ENCODE data around the gene GK2.

The GK2 gene

DNA sequence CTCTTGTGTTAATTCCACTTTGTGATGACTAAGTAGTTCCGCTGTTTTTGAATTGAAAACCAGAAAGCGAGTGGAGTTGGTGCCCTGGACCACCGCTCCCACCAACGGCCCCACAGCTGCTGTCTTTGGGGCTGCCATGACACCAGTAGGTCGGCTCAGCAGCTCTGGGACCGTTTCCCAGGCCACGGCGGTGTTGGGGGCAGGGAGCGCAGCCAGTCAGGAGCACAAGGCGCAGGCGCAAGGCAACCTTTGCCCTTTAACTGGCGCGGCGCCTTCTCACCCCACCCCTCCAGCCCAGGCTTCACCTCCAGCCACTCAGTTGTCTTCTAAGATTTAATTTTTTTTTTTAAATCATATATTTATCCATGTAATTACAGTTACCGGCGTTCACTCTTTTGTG lies at the start of gene GK2:
Gene GK2, minus strand, starts transcription at position 166 of the 400 bp plus-strand sequence. Its CDS starts 28 bp downstream, at position 138.
- no peak for DNase-seq

DNA sequence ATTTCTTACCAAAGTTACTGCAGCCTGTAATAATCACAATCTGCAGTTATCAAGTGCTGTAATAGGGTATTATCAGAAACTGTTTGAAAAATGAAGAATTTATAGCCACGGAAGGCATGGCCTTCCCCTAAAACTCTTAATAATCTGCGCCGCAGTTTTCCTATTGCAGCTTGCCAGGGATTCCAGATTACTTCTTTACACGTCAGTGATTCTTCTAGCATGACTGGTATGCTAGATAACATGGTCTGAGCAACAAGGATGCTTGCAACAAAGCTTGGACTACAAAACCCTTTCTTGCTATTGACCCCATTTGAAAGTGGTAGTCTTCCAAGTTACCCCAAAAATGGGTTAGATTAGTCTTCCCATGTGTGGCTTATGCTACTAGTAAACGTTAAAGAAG lies 47.2 kb upstream of the GK2 start:
- DNase-seq: no peak

DNA sequence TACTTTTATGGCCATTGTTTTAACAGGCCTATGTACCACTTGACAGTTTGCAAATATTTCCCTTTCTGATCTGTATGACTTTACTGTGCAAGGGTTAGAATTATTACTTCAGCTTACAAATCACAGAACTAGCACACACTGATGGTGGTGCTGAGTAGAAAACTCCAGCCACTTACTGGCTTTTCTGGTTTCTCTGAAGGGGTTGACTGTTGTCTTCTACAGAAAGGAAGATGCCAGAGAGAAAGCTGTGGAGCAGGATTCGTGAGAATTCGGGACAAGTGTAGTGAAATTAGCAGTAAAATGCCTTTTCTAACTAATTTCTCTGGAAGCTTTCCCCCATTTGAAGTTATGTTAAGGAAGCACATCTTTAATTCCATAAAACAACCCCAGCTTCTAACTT lies 46.6 kb upstream of the GK2 start:
- no peak for DNase-seq

DNA sequence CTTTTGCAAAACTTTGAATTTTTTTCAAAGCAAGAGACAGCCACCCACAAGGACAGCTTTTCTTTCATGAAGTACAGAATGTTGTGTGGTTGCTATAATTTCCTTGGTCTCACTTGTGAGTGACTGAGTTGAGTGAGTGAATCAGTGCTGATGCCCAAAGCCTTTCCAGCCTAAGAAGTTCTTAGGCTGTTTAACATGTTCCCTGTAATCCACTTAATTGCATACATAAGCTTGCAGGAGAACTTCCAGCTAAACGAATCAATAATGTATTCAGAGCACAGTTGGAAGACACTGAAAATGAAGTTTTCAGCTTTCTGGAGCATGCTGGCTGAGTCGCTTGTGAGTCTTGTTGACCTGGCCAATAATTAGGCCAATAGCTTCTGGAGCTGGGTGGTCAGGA lies 42.0 kb upstream of the GK2 start:
- no peak for DNase-seq

DNA sequence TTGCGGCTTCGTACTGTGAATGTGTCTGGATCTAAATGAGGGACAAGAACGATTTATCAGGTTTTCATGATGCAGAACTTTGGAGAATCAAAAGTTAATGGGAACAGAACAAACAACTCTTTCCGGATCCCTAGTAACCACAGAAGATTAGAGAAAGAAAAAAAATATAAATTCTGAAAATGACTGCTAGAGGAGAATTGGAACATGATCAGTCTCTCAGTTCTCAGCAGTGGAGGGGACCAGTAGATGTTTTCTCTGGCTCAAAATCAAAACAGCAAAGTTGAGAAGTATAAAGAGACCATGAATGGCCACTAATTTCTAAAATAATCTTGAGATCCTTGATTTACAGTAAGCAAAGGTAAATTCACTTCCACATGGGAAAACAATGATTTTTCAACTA lies 38.1 kb upstream of the GK2 start:
- no peak for DNase-seq

DNA sequence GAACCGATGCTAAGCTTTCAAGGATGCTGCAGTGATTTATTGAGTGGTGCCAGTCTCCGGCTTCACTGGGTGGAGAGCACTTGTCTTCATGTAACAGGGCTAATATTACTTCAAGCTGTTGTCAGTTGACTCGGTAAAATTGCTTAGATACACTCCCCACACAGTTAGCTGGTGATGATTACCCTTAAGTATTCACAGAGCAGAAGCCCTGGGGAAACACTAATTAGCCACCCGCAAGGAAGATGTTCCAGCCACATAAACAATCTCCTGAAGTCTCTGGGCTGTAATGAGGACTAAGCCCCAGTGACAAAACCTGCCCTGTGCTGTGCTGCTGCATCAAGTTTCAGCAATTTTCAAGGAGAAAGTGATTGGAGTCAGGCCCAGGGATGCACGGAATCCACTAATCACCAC lies 37.3 kb upstream of the GK2 start:
- no peak for DNase-seq

DNA sequence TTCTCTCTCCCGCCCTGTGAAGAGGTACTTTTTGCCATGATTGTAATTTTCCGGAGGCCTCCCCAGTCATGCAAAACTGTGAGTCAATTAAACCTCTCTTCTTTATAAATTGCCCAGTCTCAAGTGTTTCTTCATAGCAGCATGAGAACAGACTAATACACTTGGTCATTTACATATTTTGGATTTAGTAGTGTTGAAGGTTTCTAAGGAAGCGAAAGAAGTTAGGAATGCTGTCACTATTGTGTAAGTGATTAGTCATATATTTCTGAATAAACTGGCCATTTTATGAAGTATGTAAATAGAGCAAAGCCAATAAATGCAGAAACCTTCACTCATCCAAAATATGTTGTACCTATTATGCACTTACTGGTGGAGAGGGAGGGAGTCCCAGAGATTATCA lies 34.4 kb upstream of the GK2 start:
- DNase-seq: no peak

DNA sequence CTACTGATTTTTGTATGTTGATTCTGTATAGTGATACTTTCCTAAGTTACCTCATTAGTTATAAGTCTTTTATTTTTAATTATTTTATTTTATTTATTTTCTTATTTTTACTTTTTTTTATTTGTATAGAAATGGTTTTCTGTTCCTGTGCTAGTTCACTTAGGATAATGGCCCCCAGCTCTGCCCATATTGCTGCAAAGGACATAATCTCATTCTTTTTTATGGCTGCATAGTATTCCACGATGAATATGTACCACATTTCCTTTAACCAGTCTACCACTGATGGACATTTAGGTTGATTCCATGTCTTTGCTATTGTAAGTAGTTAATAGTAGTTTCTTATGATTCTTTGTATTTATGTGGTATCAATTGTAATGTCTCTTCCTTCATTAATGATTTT lies 31.5 kb upstream of the GK2 start:
- DNase-seq: no peak

DNA sequence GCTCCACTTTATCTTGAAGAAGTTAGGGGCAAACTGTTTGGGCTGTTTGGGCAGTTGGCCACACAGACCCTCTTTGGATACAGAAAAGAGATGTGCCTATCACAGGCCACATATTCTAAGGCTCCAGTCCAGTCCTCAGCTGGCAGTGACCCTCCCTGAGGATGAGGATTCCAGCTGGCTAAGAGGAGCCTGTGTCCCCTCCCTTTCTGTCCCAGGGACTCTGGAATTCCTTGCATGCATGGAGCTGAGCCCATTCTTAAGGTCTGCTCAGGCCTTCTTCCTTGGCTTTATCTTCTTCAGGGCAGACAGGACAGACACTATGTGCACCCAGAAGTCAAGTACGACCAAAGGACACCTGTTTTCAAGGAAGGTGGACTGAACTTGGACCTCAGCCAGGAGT lies 23.8 kb upstream of the GK2 start:
- no peak for DNase-seq

DNA sequence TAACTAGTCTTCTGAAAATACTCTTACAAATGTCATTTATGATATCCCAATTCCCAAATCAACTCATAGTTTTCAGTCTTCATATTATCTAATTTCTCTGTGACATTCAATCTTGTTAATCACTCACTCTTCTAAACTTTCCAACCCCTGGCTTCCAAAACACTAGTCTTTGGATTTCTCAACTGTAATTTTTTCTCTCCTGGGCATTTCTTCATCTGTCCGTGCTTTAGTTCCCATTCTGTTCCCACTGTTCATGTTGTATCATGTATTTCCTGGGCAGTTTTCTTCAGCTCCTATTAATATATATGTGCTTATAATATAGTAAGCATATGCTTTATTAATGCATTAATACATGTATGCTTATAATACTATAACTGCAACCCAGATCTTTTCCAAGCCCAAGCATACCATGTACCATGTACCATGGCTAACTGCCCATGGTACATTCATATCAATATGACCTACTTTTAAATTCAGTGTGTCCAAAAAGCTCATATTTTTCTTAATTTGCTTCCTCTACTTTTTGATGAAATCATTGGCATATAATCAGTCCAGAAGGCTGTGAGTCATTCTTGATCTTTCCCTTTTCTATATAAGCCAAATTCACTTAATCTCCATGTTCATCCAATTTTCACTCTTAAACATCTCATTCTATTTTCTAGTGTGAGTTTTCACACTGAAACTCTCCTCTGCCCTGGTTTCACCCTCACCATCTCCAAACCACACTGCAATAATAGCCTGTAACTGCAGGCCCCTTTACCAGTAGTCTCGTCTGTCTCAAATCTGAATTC lies 21.3 kb upstream of the GK2 start:
- no peak for DNase-seq

DNA sequence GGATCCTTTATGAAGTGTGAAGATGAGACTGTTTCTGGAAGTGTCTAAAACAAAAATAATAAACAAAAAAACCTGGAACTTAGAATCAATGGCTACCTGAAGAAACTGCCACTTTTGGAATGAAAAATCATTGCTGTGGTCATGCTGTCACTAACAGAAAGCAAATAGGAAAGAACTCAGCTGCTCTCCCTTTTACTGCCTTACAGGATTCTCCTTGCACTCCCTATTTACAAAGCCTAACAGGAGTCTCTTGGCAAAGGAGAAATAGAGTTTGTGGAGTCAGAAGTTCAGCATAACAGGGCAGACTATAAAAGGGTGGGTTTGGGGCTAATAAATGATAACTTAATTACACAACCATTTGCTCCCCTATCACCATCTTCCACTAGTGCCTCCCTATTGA lies 19.0 kb upstream of the GK2 start:
- DNase-seq: no peak

DNA sequence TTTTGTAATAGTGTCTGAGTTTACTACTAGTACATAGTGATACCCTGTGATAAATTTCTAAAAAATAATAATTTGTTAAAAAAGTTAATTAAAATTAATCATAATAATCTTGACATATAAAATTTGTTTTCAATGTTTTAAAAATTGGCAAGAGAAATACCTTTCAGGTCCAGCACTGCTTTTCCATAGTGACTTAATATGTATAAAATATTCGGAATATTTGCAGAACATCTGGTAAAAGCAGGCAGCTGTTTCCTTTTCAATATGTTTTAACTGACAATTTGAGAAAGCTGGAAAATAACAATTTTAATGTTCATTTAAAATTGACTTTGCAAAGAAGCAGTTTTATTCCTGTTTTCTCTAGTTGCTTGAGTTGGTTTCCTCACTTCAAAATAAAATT lies 17.6 kb upstream of the GK2 start:
- DNase-seq: no peak

DNA sequence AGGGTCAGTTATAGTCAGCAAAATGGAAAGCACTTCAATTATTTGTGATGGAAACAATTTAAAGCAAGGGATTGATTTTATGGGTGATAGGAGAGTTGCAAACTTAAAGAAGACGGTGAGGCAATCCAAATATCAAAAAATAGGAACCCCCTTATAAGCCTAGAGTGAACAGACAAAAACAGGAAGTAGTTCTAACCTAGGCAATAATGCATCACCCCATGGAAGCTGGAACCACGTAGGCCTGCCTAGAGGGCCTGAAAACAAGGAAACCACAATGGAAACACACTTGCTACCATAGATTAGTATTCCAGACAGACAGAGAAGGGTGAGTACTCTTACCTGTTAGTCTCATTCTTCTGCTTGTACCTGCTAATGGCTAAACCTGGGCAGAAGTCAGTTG lies 13.5 kb upstream of the GK2 start:
- peak; percentile 29 to 42 for DNase-seq

DNA sequence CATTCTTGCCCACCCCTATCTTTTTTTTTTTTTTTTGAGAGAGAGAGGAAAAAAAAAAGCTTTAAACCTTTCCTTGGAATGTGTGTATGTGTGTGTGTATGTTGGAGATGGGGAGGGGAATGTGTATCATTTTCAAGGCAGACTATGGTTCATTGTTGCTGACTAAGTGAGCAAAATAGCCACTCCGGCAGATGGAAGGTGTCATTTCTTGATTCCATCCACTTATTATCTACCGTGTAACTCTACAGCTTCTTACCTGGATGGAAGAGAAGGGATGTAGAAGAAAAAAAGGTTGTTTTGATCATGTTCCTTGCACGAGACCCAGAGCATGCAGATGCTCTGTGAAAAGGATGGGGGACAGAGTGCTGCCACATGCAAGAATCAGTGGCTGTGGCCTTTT lies 5.9 kb upstream of the GK2 start:
- no peak for DNase-seq

DNA sequence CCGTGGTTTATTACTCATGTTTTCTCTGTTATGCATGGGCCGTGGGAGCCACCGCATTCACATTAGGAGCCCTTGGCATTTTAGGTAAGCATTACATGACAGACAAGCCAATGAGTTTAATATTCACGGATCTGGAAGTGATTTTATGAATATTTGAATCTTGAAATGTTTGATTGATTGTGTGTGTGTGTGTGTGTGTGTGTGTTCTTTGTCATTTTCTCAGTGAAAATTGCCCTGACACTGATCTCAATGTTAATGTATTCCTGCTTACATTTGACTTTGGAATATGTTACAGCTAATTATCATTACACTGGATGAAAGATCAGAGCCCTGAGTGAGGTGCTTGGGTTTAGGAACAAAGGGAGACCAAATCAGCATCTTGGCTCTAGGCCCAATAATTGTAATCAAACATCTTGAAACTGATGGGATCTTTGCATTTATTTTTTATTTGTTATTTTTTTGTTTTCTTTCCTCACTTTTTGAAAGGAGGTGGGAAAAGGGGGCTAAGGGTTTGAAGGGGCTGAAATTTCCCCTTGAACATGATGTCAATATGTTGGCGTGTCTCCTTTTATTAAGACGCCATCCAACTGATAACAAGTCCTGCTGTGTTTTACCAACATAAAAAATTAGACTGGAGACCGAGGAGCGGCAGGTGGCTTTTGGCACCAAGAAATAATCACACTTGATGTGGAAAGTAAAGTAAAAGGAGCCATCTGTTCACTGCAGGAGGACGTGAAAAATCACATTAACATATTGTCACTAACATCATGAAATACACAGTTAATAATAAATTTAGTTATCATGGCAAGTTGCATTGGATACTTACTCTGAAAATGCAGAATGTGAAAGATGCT lies 5.2 kb upstream of the GK2 start:
- DNase-seq: no peak

DNA sequence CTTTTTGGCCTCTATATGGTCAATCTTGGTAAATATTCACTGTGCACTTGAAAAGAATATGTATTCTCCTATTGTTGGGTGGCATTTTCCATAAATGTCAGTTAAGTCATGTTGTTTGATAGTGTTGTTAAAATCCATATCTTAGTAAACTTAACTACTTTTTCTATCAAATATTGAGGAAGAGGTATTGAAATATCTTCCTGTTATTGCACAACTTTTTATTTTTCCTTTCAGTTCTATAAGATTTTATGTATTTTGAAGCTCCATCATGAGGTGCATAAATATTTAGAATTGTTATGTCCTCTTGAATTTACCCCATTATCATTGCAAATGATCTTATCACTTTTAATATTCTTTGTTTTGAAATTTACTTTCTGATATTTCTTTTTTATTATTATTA lies 3.4 kb downstream of the GK2 start:
- DNase-seq: no peak

DNA sequence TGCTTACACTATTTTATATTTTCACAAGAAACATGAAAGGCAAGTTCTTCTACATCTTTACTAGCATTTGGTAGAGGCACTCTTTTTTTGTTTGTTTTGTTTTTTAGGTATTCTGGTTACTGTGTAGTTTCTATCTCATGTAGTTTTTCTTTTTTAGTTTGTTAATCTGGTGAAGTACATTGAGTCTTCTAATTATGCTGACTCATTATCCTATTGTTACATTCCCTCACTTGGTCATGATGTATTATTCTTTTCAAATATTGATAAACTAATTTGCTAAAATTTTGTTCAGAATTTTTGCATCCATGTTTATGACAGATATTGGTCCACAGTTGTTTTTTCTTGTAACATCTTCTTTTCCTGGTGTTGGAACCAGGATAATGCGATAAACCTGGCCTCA lies 4.7 kb downstream of the GK2 start:
- no peak for DNase-seq

DNA sequence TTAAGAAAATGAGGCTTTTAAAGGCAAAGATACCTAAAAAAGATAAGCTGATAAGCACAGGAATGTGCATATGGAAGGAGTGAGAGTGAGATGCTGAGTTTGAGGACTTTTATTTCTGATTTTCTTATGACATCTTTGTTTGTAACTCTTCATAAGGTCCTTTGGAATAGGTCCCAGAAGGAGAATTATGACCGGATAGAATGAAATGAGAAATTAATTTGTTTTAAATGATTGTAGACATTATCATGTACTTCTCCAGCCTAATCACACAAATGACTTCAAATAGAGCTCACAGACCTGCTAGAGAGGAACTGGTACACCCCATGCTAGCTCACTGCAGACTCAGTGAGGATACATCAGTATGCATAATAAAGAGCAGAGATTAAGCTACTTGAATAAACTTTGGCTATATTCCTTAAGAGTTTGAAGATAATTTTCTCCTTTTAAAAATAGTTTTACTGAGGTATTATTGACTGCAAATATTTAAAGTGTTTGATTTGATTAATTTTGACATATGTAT lies 5.6 kb downstream of the GK2 start:
- DNase-seq: no peak

DNA sequence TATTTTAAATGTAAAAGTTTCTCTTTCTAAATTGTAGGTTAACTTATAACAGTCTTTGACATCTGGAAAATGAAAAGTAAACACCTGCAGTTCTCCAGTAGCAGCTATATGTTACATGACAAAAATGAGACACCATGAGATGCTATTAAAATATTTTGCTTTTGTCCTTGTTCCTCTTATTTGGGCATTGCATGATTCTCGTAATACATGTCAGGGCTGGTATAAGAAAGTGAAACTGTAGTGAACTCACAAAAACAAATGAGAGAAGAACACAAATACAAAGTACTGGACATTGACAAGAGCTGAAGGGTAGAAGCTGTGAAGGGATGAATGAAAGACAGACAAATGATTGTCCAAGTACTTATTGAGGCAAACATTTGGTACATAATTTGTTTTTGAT lies 9.0 kb downstream of the GK2 start:
- no peak for DNase-seq

DNA sequence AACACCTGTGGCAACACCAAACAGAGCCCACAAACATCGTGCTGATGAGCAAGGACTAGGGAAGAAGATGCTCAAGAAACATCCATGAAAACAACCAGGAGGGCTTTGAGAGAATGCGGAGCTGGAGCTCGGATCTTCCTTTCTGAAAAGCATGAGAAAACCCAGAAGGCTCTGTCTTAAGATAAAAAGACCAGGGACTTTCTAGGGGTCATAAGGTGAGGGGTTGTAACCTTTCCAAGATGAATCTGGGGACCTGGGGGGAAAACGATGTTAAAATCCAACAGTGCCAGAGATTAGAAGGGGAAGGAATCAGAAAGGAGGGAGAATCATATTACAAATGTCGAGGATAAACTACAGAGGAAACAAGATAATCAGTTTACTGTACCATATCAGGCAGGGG lies 10.1 kb downstream of the GK2 start:
- DNase-seq: no peak

DNA sequence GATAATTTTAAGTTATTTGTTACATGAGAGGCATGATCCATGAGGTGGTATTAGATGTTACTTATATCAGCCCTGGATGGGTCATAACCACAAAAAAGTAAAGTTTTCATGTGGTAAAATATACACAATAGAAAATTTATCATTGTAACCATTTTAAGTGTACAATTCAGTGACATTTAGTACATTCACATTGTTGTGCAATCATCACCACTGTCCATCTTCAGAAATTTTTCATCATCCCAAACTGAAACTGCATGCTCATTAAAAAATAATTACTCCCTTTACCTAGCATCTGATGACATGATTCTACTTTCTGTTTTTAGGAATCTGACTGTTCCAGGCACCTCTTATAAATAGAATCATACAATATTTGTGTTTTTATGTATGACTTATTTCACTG lies 11.2 kb downstream of the GK2 start:
- DNase-seq: no peak

DNA sequence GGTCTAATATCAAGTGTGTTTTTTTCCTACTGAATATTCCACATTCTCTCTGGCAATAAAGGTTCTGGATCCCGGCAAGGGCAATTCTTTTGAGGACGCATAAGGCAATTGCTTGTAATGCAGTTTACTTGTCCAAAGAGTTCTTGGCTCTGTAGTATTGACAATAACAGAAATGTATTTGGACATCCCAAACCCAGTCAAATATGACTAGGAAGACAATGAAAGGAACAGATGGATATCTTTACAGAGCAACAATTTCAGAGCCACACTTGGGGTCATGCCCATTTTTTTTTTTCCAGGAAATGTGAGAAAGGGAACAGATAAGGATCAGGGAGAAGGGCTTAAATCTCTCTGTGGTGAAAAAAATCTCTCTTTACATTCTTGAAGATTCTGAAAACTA lies 12.2 kb downstream of the GK2 start:
- no peak for DNase-seq

DNA sequence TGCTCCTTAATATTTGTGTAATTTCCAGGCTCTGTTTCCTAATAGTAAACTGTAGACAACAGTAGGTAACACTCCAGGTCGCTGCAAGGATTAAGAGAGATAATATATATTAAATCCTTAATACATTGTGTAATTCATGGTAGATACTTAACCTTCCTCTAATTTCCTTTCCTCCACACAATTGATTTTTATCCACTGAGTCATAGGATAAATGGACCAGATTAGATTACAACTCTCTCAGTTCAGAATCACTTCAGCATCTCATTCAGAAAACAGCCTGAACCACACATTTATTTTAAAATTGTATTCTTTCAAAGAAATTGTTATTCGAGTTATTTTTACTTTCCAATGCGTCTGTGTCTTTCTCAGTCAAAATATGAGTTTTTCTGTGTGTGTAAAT lies 17.1 kb downstream of the GK2 start:
- no peak for DNase-seq

DNA sequence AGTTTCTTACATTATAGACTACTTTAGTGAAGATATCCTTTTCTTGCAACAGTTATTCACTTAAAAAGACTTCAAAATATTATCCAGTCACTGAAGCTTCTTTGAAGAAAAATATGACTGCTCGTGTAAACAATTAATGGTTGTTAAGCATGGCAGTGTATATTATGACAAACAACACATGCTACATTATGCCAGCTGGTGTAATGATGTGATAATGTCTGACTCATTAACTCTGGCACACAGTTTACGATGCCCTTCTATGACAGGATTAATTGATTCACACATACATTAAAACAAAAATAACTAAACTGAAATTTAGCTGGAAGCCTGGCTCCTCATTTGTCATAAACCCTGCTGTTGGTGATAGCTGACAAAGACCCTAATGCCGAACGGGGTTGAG lies 22.4 kb downstream of the GK2 start:
- DNase-seq: no peak
